Tibial nerve (tissue), 4 donors: ENCODE measurements around the gene HOXC10. TPM values are rescaled to one million over a fixed set of nuclear protein-coding genes. Genes with fewer than 3 reads are reported as not detected.

Experiments used
- DNase-seq, 2 donors: peaks; one replicate each; pipeline ENCODE4 v3.0.0-alpha.2; 2019; ENCODE audit warnings: low spot score in 2 of 2
- H3K27ac ChIP-seq, 4 donors: fragments of 200-600 bp; sonication (generic) in 3 of 4; one replicate each; pipeline ENCODE4 v1.5.1; 2017 to 2019; ENCODE audit warnings: mild to moderate bottlenecking in 1 of 4
- H3K27me3 ChIP-seq, 2 donors: fragments of 200-600 bp; sonication (generic) in 1 of 2; one replicate each; pipeline versions ENCODE4 v1.5.1 to v1.6.0; 2017 to 2019
- H3K36me3 ChIP-seq, 3 donors: fragments of 200-600 bp; sonication (generic); one replicate each; pipeline ENCODE4 v1.5.1; 2018 to 2019
- H3K4me1 ChIP-seq, 4 donors: fragments of 200-600 bp; sonication (generic) in 3 of 4; one replicate each; pipeline ENCODE4 v1.5.1; 2017 to 2019
- H3K4me3 ChIP-seq, 4 donors: fragments of 200-600 bp; sonication (generic) in 3 of 4; one replicate each; pipeline ENCODE4 v1.5.1; 2017 to 2019; ENCODE audit warnings: mild to moderate bottlenecking in 1 of 4, moderate library complexity in 1 of 4
- H3K9me3 ChIP-seq, 4 donors: fragments of 200-600 bp; sonication (generic) in 3 of 4; one replicate each; pipeline ENCODE4 v1.5.1; 2017 to 2019
- EP300 ChIP-seq, 2 donors: sonication (generic); formaldehyde crosslinking; IDR thresholded peaks; one replicate each; pipeline ENCODE4 v1.6.1; 2017; ENCODE audit warnings: antibody characterized with exemption in 2 of 2, mild to moderate bottlenecking in 1 of 2
- POLR2A ChIP-seq, 2 donors: fragments of 450-650 bp; IDR thresholded peaks; one replicate each; pipeline ENCODE4 v1.6.1; 2017; ENCODE audit warnings: antibody characterized with exemption in 2 of 2, mild to moderate bottlenecking in 2 of 2, moderate library complexity in 2 of 2
- WGBS, 2 donors: methylation state at CpG; one replicate each; pipeline ENCODE4 v1.1.5; 2018; 5-methylcytosine and 5-hydroxymethylcytosine counted together
- total RNA-seq, 4 donors: library from RNA; depleted of rRNA; stranded (reverse); fragments of >200 nt; gene quantifications; one replicate each; pipeline ENCODE4 v1.1.0, GENCODE V29; 2016
- TF ChIP-seq, protein P1 (sequence below), 5 experiments: fragments of 200-600 bp in 3 of 5; fragments of 450-650 bp in 2 of 5; sonication (generic) in 3 of 5; IDR thresholded peaks; one replicate each; pipeline ENCODE4 v1.5.1; 2016 to 2019; ENCODE audit warnings: antibody characterized with exemption in 5 of 5, mild to moderate bottlenecking in 3 of 5, moderate library complexity in 2 of 5

The HOXC10 gene
- total RNA-seq, 4 donors from 2014 or later, result 1.7 to 6.1 (median 2.5) TPM

DNA sequence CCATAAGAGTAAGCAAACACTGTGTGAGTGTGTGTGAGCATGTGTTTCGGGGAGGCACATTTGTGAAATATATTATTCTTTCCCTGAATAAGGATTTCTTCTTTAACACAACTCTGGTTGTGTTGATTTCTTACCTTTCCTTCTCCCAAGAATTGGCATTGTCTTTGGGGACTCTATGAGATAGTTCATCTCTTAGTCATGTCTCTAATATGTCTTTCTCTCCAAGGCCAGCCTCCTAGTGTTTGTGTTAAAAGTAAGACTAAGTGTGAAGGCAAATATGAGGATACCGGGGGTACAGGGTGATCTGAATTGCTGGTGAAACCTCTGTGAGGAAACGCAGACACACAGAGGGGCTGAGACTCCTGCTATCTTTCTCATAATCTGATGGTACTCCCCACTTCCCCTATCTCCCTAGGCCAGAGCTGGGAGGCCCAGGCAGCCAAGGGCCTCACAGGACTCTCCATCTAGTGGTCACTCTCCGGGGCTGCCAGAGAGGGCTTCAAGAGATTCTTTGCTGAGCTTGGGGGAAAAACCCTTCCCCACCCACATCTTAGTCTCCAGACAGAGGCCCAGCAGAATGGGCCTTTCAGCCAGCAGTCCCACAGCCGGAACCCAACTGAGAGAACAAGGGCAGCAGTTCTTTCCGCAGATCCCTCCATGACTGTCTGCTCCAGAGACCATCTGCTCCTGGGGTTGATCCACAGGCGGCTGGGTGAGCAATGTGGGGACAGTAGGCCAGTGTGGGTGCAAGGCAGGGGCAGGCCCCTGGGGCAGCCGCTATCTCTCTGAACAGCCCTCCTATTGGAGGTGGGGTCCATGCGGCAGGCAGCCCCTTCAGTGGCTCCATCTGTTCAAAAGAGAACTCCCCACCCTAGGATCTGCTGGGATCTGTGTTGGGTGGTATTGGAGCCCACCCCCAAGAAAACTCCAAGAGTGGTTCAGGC, 36.0 kb upstream of the HOXC10 start:
- DNase-seq, result no peak
- Histone ChIP-seq H3K4me3 (no peak overlapping the region), H3K27me3 (peaks cover 6 to 100% of the 10 kb centered on the region in 2 donors), H3K4me1 (peaks cover 0 to 37% (median 1%) of the 10 kb centered on the region in 4 donors), H3K9me3 (no peaks in the 10 kb centered on the region), H3K27ac (no peak overlapping the region), H3K36me3 (no peaks in the 10 kb centered on the region)
- 49 to 68% methylated on average over 7 to 9 of the region's 9 CpGs for WGBS, 2 donors
- TF ChIP-seq POLR2A (IDR thresholded peaks at IDR 0.05) (no peak), EP300 (IDR thresholded peaks at IDR 0.05) (no peak)
- TF ChIP-seq, protein P1, sequence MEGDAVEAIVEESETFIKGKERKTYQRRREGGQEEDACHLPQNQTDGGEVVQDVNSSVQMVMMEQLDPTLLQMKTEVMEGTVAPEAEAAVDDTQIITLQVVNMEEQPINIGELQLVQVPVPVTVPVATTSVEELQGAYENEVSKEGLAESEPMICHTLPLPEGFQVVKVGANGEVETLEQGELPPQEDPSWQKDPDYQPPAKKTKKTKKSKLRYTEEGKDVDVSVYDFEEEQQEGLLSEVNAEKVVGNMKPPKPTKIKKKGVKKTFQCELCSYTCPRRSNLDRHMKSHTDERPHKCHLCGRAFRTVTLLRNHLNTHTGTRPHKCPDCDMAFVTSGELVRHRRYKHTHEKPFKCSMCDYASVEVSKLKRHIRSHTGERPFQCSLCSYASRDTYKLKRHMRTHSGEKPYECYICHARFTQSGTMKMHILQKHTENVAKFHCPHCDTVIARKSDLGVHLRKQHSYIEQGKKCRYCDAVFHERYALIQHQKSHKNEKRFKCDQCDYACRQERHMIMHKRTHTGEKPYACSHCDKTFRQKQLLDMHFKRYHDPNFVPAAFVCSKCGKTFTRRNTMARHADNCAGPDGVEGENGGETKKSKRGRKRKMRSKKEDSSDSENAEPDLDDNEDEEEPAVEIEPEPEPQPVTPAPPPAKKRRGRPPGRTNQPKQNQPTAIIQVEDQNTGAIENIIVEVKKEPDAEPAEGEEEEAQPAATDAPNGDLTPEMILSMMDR (IDR thresholded peaks at IDR 0.05), result no peak

GRCh38 chr12:53949631-53950436, 35.1 kb upstream of the HOXC10 start:
- peaks cover 0 to 36% (median 1%) of the 10 kb centered on the region in 4 donors for H3K4me1 ChIP-seq
- WGBS, 2 donors, result 12 to 16% methylated on average over 25 to 34 of the region's 34 CpGs
- no peak overlapping the region for H3K4me3 ChIP-seq
- TF ChIP-seq POLR2A (IDR thresholded peaks at IDR 0.05) (no peak), EP300 (IDR thresholded peaks at IDR 0.05) (no peak)
- TF ChIP-seq, protein P1 (IDR thresholded peaks at IDR 0.05), result no peak
- no peak overlapping the region for H3K27ac ChIP-seq
- no peaks in the 10 kb centered on the region for H3K36me3 ChIP-seq
- peaks cover 14 to 100% of the 10 kb centered on the region in 2 donors for H3K27me3 ChIP-seq
- no peak for DNase-seq
- no peaks in the 10 kb centered on the region for H3K9me3 ChIP-seq

- Histone ChIP-seq H3K4me3 (no peak overlapping the region), H3K9me3 (no peaks in the 10 kb centered on the region), H3K27me3 (peaks cover 18 to 99% of the 10 kb centered on the region in 2 donors), H3K36me3 (no peaks in the 10 kb centered on the region), H3K4me1 (peaks cover 0 to 37% (median 1%) of the 10 kb centered on the region in 4 donors), H3K27ac (no peak overlapping the region)
- TF ChIP-seq POLR2A (IDR thresholded peaks at IDR 0.05) (no peak), EP300 (IDR thresholded peaks at IDR 0.05) (no peak)
- TF ChIP-seq, protein P1 (IDR thresholded peaks at IDR 0.05), result no peak
- DNase-seq, result no peak
- 10 to 17% methylated on average over 10 of the region's 10 CpGs for WGBS, 2 donors
Measured at GRCh38 chr12:53950437-53950773, 34.5 kb upstream of the HOXC10 start.

GRCh38 chr12:53950789-53951576, 34.0 kb upstream of the HOXC10 start:
- no peak overlapping the region for H3K27ac ChIP-seq
- no peaks in the 10 kb centered on the region for H3K9me3 ChIP-seq
- WGBS, 2 donors, result 8 to 17% methylated on average over 30 to 34 of the region's 34 CpGs
- peaks cover 19 to 99% of the 10 kb centered on the region in 2 donors for H3K27me3 ChIP-seq
- TF ChIP-seq EP300 (IDR thresholded peaks at IDR 0.05), result no peak
- TF ChIP-seq, protein P1 (IDR thresholded peaks at IDR 0.05), result no peak
- TF ChIP-seq POLR2A (IDR thresholded peaks at IDR 0.05), result no peak
- peaks cover 0 to 40% (median 1%) of the 10 kb centered on the region in 4 donors for H3K4me1 ChIP-seq
- H3K4me3 ChIP-seq, result no peak overlapping the region
- no peak for DNase-seq
- H3K36me3 ChIP-seq, result no peaks in the 10 kb centered on the region
